ENCODE measurements around the gene DYRK3.

DNA sequence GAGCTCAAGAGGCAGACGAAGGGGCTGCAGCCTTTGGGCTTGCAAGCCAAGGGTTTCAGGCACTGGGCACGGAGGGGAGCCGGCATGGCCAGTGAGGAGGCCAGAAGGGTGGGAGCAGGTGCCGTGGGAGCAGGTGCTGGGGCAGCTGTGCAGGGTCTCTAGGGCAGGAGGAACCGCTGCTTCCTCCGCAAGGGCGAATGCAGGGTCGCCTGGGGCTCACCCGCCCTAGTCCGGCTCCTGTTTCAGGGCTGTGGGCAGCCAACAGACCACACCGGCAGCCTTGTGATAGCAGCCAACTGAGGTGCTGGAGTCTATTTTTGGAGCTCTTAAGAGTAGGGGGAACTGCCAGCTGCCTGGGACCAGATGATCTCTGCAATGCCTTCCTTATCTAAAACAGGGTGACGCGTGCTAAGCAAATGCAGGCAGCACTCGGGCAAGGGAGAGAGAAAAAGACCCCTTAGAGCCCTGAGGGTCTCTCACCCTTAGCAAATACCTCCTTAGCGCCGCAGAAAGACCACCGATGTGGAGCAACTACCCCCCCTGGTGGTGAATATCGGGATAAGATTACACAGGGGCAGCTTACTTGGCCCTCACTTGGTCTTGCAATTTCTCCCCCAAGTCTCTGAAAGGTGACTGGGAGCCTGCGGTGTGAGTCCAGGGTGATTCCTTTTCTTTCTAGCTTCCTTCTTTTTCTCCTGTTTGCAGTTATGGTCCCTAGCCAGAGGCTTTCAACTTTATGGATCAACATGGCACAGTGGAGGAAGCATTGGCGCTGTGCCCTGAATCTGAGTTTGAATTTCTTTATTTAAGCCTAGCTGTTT lies 28.7 kb downstream of the DYRK3 start:
- TF ChIP-seq POLR2A (IDR thresholded peaks at IDR 0.05; ENCODE audit: low read depth, low read length) (no peak), POLR2AphosphoS5 (IDR thresholded peaks at IDR 0.05; ENCODE audit: low read depth, low read length) (no peak)
